Testis (tissue), 2 donors: Measurements from ENCODE around the gene SPRR3.

Experiments
- CTCF ChIP-seq, 3 experiments: fragments of 450-650 bp in 2 of 3; fragments of 200-600 bp in 1 of 3; sonication (generic) in 1 of 3; IDR thresholded peaks; one replicate each; pipeline ENCODE4 v1.5.1; 2016 to 2019; ENCODE audit warnings: antibody characterized with exemption in 3 of 3, mild to moderate bottlenecking in 2 of 3, moderate library complexity in 1 of 3
- POLR2A ChIP-seq: fragments of 450-650 bp; IDR thresholded peaks from one replicate; pipeline ENCODE4 v1.6.1; 2017; ENCODE audit warnings: antibody characterized with exemption, mild to moderate bottlenecking, moderate library complexity

GRCh38 chr1:153032677-153033308 lies 31.2 kb downstream of the SPRR3 start:
- TF ChIP-seq POLR2A, result no peak
- no peak for TF ChIP-seq CTCF (IDR thresholded peaks at IDR 0.05)
